Keratinocyte (primary cell): Measurements from ENCODE around the gene FOXJ2.

Experiments used
- CTCF ChIP-seq, 3 experiments: IDR thresholded peaks in 1 of 3; conservative IDR thresholded peaks in 1 of 3; optimal IDR thresholded peaks in 1 of 3; 2 replicates in 2 of 3; 3 replicates in 1 of 3; pipeline versions ENCODE3 to v1.5.1; 2011; ENCODE audit warnings: low read length in 3 of 3, mild to moderate bottlenecking in 3 of 3, moderate library complexity in 2 of 3, control low read depth in 1 of 3, inconsistent platforms in 1 of 3; ENCODE audit not compliant: insufficient read depth in 2 of 3; ENCODE audit errors: extremely low read depth in 1 of 3
- EZH2 ChIP-seq: IDR thresholded peaks from one replicate; pipeline ENCODE4 v1.6.1; 2012; ENCODE audit warnings: inconsistent platforms, mild to moderate bottlenecking, low read length, moderate library complexity

- TF ChIP-seq CTCF (optimal IDR thresholded peaks at IDR 0.05 in 1 of 3, IDR thresholded peaks at IDR 0.05 in 1 of 3, conservative IDR thresholded peaks at IDR 0.05 in 1 of 3; ENCODE audit: extremely low read depth in 1 of 3, insufficient read depth in 2 of 3, low read length in 3 of 3): no peak
- TF ChIP-seq EZH2: no peak
Observed at GRCh38 chr12:8080120-8080519, 47.6 kb downstream of the FOXJ2 start.
